SU-DHL-6 (cell line): ENCODE measurements around the gene FBXO38.

ENCODE experiments used
- H2AFZ ChIP-seq: fragments of 200-600 bp; sonication (generic); 2 replicates; pipeline ENCODE4 v1.6.1; 2014; ENCODE audit warnings: low read depth, mild to moderate bottlenecking, moderate library complexity, mixed read lengths, antibody characterized with exemption, low read length; ENCODE audit not compliant: severe bottlenecking
- H3F3A ChIP-seq: fragments of 200-600 bp; shearing (Covaris generic); 2 replicates; pipeline ENCODE4 v1.6.0; 2016; ENCODE audit warnings: antibody characterized with exemption, mild to moderate bottlenecking; ENCODE audit not compliant: insufficient read depth
- H3K27ac ChIP-seq: fragments of 200-600 bp; sonication (generic); 2 replicates; pipeline ENCODE4 v1.5.1; 2016; ENCODE audit warnings: low read depth, mild to moderate bottlenecking, low read length, moderate library complexity, mixed read lengths
- H3K27me3 ChIP-seq: fragments of 200-600 bp; sonication (generic), shearing (Covaris generic); 2 replicates; pipeline ENCODE4 v1.6.0; 2014; ENCODE audit warnings: mild to moderate bottlenecking, low read length
- H3K36me3 ChIP-seq: fragments of 200-600 bp; sonication (generic); 2 replicates; pipeline ENCODE4 v1.6.1; 2014; ENCODE audit warnings: mild to moderate bottlenecking, low read length, mixed read lengths
- H3K4me2 ChIP-seq: fragments of 300-600, 200-600 bp; shearing (Covaris generic), sonication (generic); 2 replicates; pipeline ENCODE4 v1.6.0; 2014; ENCODE audit warnings: low read length, low read depth, mild to moderate bottlenecking; ENCODE audit not compliant: poor library complexity, severe bottlenecking
- H3K4me3 ChIP-seq: fragments of 200-600 bp; sonication (generic); 2 replicates; pipeline ENCODE4 v1.5.1; 2014; ENCODE audit warnings: antibody characterized with exemption, low read length, mild to moderate bottlenecking, mixed read lengths; ENCODE audit not compliant: insufficient read depth, poor library complexity, severe bottlenecking
- H3K79me2 ChIP-seq: fragments of 200-600 bp; sonication (generic); 2 replicates; pipeline ENCODE4 v1.6.1; 2014; ENCODE audit warnings: mild to moderate bottlenecking, low read length, moderate library complexity; ENCODE audit not compliant: insufficient read depth
- H3K9ac ChIP-seq: fragments of 200-600 bp; sonication (generic); 2 replicates; pipeline ENCODE4 v1.7.0; 2014; ENCODE audit warnings: mild to moderate bottlenecking, low read length
- H3K9me2 ChIP-seq: fragments of 200-600 bp; sonication (generic); replicated peaks from 2 replicates; pipeline ENCODE4 v1.6.1; 2014; ENCODE audit warnings: low read length; ENCODE audit not compliant: insufficient read depth
- H3K9me3 ChIP-seq: fragments of 200-600 bp; sonication (generic); 2 replicates; pipeline ENCODE4 v1.6.1; 2014; ENCODE audit warnings: low read length, mixed read lengths; ENCODE audit not compliant: insufficient read depth
- H4K20me1 ChIP-seq: fragments of 200-600 bp; sonication (generic); 2 replicates; pipeline ENCODE4 v1.6.1; 2014; ENCODE audit warnings: low read depth, mild to moderate bottlenecking, antibody characterized with exemption, low read length, moderate library complexity, mixed read lengths
- EZH2phosphoT487 ChIP-seq: fragments of 200-600 bp; sonication (generic), shearing (Covaris generic); conservative IDR thresholded peaks from 2 replicates; pipeline ENCODE4 v1.6.1; 2018; ENCODE audit warnings: mild to moderate bottlenecking, antibody characterized with exemption, low read length, moderate library complexity, mixed read lengths
- TF ChIP-seq, protein P1 (sequence below): fragments of 200-600 bp; sonication (generic); IDR thresholded peaks from one replicate; pipeline ENCODE4 v1.5.1; 2017; ENCODE audit warnings: antibody characterized with exemption, mild to moderate bottlenecking, low read length, moderate library complexity; ENCODE audit not compliant: insufficient read depth, poor library complexity, severe bottlenecking

The FBXO38 gene

DNA sequence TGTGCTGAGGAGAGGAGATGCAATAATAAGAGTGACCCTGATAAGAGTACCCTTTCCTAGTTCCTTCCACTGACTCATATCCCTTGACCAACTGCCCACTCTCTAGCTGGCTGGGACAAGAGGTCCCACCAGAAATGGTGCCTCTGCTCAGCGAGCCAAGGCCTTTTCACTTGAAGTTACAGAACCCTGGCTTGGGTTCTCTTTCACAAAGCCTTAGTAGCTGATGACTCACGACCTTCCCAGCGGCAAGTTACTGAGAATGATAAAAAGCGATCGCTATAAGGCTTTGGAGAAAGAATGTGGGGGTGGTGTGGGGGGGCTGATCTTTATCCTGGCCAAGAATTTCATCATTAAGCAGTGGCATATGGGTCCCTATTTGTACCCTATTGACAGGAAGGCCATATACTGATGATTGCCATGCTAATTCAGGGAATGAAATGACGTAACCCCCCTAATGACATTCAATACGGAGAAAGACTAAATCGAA is 90.3 kb downstream of the FBXO38 start:
- Histone ChIP-seq H2AFZ (no peak overlapping the region), H3K27me3 (no peaks in the 10 kb centered on the region), H3K36me3 (no peaks in the 10 kb centered on the region), H3K4me3 (no peak overlapping the region), H3F3A (no peaks in the 10 kb centered on the region), H3K9ac (no peak overlapping the region), H4K20me1 (no peaks in the 10 kb centered on the region), H3K79me2 (no peaks in the 10 kb centered on the region), H3K27ac (no peak overlapping the region), H3K4me2 (no peak overlapping the region), H3K9me3 (no peaks in the 10 kb centered on the region), H3K9me2 (no peaks in the 10 kb centered on the region)
- TF ChIP-seq, protein P1, sequence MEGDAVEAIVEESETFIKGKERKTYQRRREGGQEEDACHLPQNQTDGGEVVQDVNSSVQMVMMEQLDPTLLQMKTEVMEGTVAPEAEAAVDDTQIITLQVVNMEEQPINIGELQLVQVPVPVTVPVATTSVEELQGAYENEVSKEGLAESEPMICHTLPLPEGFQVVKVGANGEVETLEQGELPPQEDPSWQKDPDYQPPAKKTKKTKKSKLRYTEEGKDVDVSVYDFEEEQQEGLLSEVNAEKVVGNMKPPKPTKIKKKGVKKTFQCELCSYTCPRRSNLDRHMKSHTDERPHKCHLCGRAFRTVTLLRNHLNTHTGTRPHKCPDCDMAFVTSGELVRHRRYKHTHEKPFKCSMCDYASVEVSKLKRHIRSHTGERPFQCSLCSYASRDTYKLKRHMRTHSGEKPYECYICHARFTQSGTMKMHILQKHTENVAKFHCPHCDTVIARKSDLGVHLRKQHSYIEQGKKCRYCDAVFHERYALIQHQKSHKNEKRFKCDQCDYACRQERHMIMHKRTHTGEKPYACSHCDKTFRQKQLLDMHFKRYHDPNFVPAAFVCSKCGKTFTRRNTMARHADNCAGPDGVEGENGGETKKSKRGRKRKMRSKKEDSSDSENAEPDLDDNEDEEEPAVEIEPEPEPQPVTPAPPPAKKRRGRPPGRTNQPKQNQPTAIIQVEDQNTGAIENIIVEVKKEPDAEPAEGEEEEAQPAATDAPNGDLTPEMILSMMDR: no peak
- no peak for TF ChIP-seq EZH2phosphoT487

DNA sequence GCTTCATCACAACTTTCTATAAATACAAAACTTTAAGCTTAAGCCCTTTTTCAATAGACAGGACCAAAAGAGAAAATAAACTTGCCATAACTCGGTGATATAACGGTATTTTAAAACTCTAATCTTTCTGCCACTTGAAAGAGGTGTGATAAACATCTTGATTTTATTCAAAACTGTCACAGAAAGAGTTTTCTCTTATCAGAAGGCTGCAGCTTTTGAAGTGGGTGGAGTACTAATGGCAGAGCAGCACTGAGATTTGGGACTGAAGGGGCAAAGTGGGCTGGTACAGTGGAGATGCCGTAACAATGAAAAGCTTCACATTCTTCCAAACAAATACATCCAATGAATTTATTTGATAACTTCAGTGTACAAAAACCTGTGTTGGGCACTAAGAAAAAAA is 92.5 kb downstream of the FBXO38 start:
- TF ChIP-seq, protein P1: no peak
- TF ChIP-seq EZH2phosphoT487: no peak
- H3K4me2 ChIP-seq: no peak overlapping the region
- no peaks in the 10 kb centered on the region for H3K36me3 ChIP-seq
- no peaks in the 10 kb centered on the region for H3K79me2 ChIP-seq
- no peak overlapping the region for H3K27ac ChIP-seq
- H2AFZ ChIP-seq: no peak overlapping the region
- no peak overlapping the region for H3K4me3 ChIP-seq
- no peaks in the 10 kb centered on the region for H3K9me2 ChIP-seq
- no peaks in the 10 kb centered on the region for H3F3A ChIP-seq
- no peak overlapping the region for H3K9ac ChIP-seq
- no peaks in the 10 kb centered on the region for H4K20me1 ChIP-seq
- no peaks in the 10 kb centered on the region for H3K27me3 ChIP-seq
- no peaks in the 10 kb centered on the region for H3K9me3 ChIP-seq

DNA sequence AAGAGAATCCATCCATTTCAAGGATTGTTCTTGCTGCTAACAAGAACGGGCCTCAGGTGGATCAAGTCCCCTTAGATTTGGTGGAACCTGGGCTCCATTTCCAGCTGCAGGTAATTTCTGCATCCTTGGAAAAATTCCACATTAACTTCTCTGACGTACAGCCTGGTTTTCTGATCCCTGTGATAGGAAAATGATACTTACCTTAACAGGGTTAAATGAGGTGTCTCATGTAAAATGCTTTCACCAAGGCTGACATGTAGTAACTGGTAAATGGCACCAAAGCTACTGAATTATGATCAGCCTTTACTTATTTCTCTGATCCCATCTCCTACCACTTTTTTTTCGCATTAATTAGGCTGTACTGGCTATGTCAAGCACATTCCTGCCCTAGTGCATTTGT is 93.7 kb downstream of the FBXO38 start:
- H2AFZ ChIP-seq: no peak overlapping the region
- no peak overlapping the region for H3K4me3 ChIP-seq
- no peak overlapping the region for H3K4me2 ChIP-seq
- H3K27ac ChIP-seq: no peak overlapping the region
- no peaks in the 10 kb centered on the region for H3K9me2 ChIP-seq
- H3K9me3 ChIP-seq: no peaks in the 10 kb centered on the region
- no peaks in the 10 kb centered on the region for H3K36me3 ChIP-seq
- no peaks in the 10 kb centered on the region for H3F3A ChIP-seq
- no peaks in the 10 kb centered on the region for H4K20me1 ChIP-seq
- H3K27me3 ChIP-seq: no peaks in the 10 kb centered on the region
- H3K79me2 ChIP-seq: no peaks in the 10 kb centered on the region
- no peak overlapping the region for H3K9ac ChIP-seq
- TF ChIP-seq, protein P1: no peak
- no peak for TF ChIP-seq EZH2phosphoT487

DNA sequence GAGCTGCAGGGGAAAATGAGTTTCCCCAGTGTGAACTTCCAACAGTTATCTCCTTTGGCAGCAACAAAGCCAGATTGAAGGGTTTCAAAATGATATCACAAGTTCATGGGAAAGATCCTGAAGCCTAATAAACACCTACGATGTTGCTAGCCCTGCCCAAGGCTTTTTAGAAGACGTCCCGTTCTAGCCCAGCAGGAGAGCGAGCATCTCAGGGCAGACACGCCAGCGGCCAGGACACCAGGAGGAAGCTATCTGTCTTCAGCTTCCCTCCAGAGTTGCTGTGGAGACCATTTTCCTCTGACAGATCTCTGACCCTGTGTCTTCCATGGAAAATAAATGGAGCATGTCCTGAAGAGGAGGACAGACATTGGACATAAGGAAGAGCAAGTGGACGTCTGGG is 98.4 kb downstream of the FBXO38 start:
- Histone ChIP-seq H3F3A (no peaks in the 10 kb centered on the region), H3K4me2 (no peak overlapping the region), H3K79me2 (no peaks in the 10 kb centered on the region), H3K27me3 (no peaks in the 10 kb centered on the region), H3K9me3 (no peaks in the 10 kb centered on the region), H3K27ac (no peak overlapping the region), H4K20me1 (no peaks in the 10 kb centered on the region), H3K4me3 (no peak overlapping the region), H3K36me3 (no peaks in the 10 kb centered on the region), H2AFZ (no peak overlapping the region), H3K9me2 (no peaks in the 10 kb centered on the region), H3K9ac (no peak overlapping the region)
- TF ChIP-seq, protein P1: no peak
- no peak for TF ChIP-seq EZH2phosphoT487
